Left ventricle myocardium inferior (tissue), 1 donor: ENCODE data around the gene NRXN3. TPM values are rescaled to one million over a fixed set of nuclear protein-coding genes. Genes with fewer than 3 reads are reported as not detected.

Source experiments
- DNase-seq: peaks from one replicate; pipeline ENCODE4 v3.0.0-alpha.2; 2020
- H3K27ac ChIP-seq: fragments of 200-600 bp; replicated peaks from 2 replicates; pipeline ENCODE4 v1.8.0; 2021
- H3K27me3 ChIP-seq: fragments of 200-600 bp; 2 replicates; pipeline ENCODE4 v1.8.0; 2021; ENCODE audit warnings: low read depth
- H3K36me3 ChIP-seq: fragments of 200-600 bp; 2 replicates; pipeline ENCODE4 v1.8.0; 2021
- H3K4me1 ChIP-seq: fragments of 200-600 bp; 2 replicates; pipeline ENCODE4 v1.8.0; 2021
- H3K4me3 ChIP-seq: fragments of 200-600 bp; 2 replicates; pipeline ENCODE4 v1.8.0; 2021; ENCODE audit warnings: mild to moderate bottlenecking, moderate library complexity
- H3K9me3 ChIP-seq: fragments of 200-600 bp; replicated peaks from 2 replicates; pipeline ENCODE4 v1.8.0; 2021
- intact Hi-C: fragments of 100-400 bp; cut with micrococcal nuclease; formaldehyde crosslinking; loops from one replicate; pipeline ENCODE4 v1.11.0; 2022
- total RNA-seq: library from RNA; stranded (reverse); fragmentation: NEBNext Ultra II Directional; extraction: Animal tissue kit (Norgen Biotek cat#: 25700); gene quantifications from one replicate; pipeline ENCODE4 v1.2.1, GENCODE V29; 2021
- TF ChIP-seq, protein P1 (sequence below): fragments of 200-600 bp; IDR thresholded peaks from 2 replicates; pipeline ENCODE4 v1.8.0; 2021; ENCODE audit warnings: antibody characterized with exemption, mild to moderate bottlenecking, borderline replicate concordance
- donor health status: DM: no; HTN: yes; CAD: no; lungs with severe emphysema.

The NRXN3 gene
- total RNA-seq, 1 donor from 2014 or later, result 1.2 TPM

DNA sequence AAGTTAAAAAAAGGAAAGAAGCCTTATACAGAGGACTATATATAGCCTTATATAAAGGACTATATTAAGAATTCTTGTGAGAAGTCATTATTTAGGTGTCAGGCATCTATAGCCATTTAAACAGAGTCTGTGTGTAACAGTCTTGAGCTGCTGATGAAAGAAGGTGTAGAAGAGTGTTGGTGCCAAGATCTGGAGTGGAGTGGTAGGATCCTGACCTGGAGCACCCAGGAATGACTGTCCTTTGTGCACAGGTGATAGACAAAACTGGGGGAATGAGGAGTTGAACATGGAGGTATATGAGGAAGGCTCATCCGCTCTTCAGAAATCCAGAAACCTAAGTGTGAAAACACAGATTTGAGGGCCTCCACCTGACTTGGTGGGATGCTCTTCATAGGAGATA is 747.3 kb downstream of the NRXN3 start:
- H3K4me1 ChIP-seq, result no peaks in the 10 kb centered on the region
- TF ChIP-seq, protein P1, sequence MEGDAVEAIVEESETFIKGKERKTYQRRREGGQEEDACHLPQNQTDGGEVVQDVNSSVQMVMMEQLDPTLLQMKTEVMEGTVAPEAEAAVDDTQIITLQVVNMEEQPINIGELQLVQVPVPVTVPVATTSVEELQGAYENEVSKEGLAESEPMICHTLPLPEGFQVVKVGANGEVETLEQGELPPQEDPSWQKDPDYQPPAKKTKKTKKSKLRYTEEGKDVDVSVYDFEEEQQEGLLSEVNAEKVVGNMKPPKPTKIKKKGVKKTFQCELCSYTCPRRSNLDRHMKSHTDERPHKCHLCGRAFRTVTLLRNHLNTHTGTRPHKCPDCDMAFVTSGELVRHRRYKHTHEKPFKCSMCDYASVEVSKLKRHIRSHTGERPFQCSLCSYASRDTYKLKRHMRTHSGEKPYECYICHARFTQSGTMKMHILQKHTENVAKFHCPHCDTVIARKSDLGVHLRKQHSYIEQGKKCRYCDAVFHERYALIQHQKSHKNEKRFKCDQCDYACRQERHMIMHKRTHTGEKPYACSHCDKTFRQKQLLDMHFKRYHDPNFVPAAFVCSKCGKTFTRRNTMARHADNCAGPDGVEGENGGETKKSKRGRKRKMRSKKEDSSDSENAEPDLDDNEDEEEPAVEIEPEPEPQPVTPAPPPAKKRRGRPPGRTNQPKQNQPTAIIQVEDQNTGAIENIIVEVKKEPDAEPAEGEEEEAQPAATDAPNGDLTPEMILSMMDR, result no peak
- H3K27me3 ChIP-seq, result no peaks in the 10 kb centered on the region
- DNase-seq, result no peak
- H3K4me3 ChIP-seq, result no peak overlapping the region
- H3K36me3 ChIP-seq, result no peaks in the 10 kb centered on the region
- intact Hi-C loops, result no loop called here
- H3K27ac ChIP-seq, result no peak overlapping the region
- no peaks in the 10 kb centered on the region for H3K9me3 ChIP-seq

DNA sequence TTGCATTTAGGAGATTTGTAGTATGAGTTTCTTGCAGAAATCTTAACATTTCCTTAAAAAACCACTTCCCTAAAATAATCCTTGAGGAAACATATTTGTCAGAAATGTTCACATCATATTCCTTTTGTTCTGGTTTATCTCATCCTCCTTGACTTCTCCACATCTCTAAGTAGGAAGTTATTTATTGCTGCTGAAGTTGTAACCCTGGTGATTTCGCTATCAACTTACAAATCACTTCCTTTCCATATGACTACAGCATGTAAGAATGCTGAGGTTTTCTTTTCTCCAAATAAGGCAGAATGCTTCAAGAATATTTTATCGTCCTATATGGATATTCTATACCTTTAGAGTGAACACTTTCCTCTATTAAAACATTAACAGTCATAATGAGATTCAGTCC is 751.7 kb downstream of the NRXN3 start:
- DNase-seq, result no peak
- no peaks in the 10 kb centered on the region for H3K27me3 ChIP-seq
- no peaks in the 10 kb centered on the region for H3K4me1 ChIP-seq
- no peak overlapping the region for H3K27ac ChIP-seq
- H3K4me3 ChIP-seq, result no peak overlapping the region
- H3K9me3 ChIP-seq, result no peaks in the 10 kb centered on the region
- intact Hi-C loops, result no loop called here
- no peaks in the 10 kb centered on the region for H3K36me3 ChIP-seq
- TF ChIP-seq, protein P1, result no peak

DNA sequence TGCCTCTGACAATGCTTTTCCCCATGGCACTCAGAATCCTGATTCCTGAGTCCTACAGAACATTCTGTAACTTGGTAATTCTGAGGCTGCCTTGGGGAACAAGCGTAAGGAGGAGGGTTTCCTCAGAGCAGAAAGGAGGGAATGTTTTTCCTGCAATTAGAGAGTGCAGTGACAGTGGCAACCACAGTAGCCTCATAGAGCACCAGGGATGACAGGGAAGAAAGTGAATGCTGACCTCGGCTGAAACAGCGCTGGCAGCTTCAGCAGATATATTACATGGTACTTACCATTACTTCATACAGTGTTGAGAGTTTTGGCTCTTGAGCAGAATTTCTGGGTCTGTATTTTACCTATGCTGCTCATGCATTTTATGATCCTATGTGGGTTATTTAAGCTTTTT is 757.1 kb downstream of the NRXN3 start:
- intact Hi-C loops, result no loop called here
- H3K27me3 ChIP-seq, result peaks cover 24% of the 10 kb centered on the region
- no peak overlapping the region for H3K27ac ChIP-seq
- no peaks in the 10 kb centered on the region for H3K4me1 ChIP-seq
- H3K9me3 ChIP-seq, result peaks cover 4% of the 10 kb centered on the region
- TF ChIP-seq, protein P1, result no peak
- no peaks in the 10 kb centered on the region for H3K36me3 ChIP-seq
- H3K4me3 ChIP-seq, result no peak overlapping the region
- DNase-seq, result no peak

DNA sequence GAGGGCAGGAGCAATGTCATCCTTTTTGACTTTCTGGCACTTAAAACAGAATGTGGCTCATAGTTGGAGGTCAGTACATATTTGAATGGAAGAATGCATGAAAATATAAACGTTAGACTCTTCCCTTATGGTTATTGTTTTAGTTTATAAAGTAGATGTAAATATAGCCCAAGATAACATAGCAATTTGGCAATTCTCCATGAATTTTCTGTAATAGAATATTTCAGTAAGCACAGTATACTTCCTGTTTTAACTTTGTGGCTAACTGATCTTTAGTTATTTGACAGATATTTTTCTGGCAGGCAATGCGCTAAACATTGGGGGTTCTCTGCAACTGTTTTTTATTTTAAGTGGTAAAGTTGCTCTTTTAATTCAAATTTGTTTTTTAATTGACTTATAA is 763.0 kb downstream of the NRXN3 start:
- DNase-seq, result no peak
- Histone ChIP-seq H3K9me3 (peaks cover 4% of the 10 kb centered on the region), H3K4me3 (no peak overlapping the region), H3K36me3 (no peaks in the 10 kb centered on the region), H3K4me1 (no peaks in the 10 kb centered on the region), H3K27ac (no peak overlapping the region), H3K27me3 (peaks cover 46% of the 10 kb centered on the region)
- intact Hi-C loops, result no loop called here
- TF ChIP-seq, protein P1, result no peak

GRCh38 chr14:78933948-78934524 is 763.9 kb downstream of the NRXN3 start:
- H3K36me3 ChIP-seq, result no peaks in the 10 kb centered on the region
- DNase-seq, result no peak
- no peak overlapping the region for H3K27ac ChIP-seq
- H3K4me3 ChIP-seq, result no peak overlapping the region
- TF ChIP-seq, protein P1, result peak; percentile 49
- intact Hi-C loops, result no loop called here
- peaks cover 4% of the 10 kb centered on the region for H3K9me3 ChIP-seq
- H3K27me3 ChIP-seq, result peaks cover 46% of the 10 kb centered on the region
- no peaks in the 10 kb centered on the region for H3K4me1 ChIP-seq

DNA sequence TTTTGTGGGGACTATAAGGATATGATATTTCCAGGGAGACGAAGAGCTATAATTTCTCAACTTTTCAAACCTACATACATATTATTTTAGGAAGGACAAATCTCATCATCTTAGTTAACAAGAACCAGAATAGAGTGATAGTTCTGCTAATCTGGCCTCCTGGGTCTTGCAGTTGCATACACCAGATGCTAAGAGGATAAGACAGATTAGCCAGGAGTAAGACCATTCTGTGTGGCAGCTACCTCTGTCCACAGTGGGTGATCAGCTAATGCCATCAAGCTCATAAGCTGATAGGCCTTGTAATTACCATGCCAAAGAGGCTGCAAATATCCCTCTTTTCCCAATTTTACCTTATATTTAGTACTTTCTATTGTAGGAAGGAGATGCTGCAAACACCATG is 776.8 kb downstream of the NRXN3 start:
- Histone ChIP-seq H3K9me3 (no peaks in the 10 kb centered on the region), H3K4me3 (no peak overlapping the region), H3K36me3 (no peaks in the 10 kb centered on the region), H3K27ac (no peak overlapping the region), H3K27me3 (peaks cover 34% of the 10 kb centered on the region), H3K4me1 (no peaks in the 10 kb centered on the region)
- TF ChIP-seq, protein P1, result no peak
- no peak for DNase-seq
- intact Hi-C loops, result no loop called here
